ENCODE results near the gene ENHO. TPM values are rescaled to one million over a fixed set of nuclear protein-coding genes. Genes with fewer than 3 reads are reported as not detected.

Gene ENHO
- total and polyA plus RNA-seq, 2 experiments from 2014 or later, result 13.8 to 19.7 TPM

- Mint-ChIP-seq H3K36me3 (ENCODE audit: low read depth) (no peaks in the 10 kb centered on the region), H3K9me3 (no peaks in the 10 kb centered on the region), H3K4me1 (peaks cover 2% of the 10 kb centered on the region; the same call in 1 of the 3 replicates)
Measured at GRCh38 chr9:34503406-34503805, 19.4 kb downstream of the ENHO start.

More at GRCh38 chr9:34503406-34503805, 19.4 kb downstream of the ENHO start:
- ATAC-seq (no peak), DNase-seq (ENCODE audit: low spot score) (no peak)
- TF ChIP-seq STAT1 (IDR thresholded peaks at IDR 0.05; ENCODE audit: unreplicated experiment), result no peak
- TF ChIP-seq ETS1 (IDR thresholded peaks at IDR 0.05), result no peak
- no peak for TF ChIP-seq CREB1 (CRISPR knock-in tag; IDR thresholded peaks at IDR 0.05; ENCODE audit: low read depth)
- no peak for TF ChIP-seq EZH2phosphoT487 (IDR thresholded peaks at IDR 0.05; ENCODE audit: unreplicated experiment)
- no peak for TF ChIP-seq ZNF114 (CRISPR knock-in tag; IDR thresholded peaks at IDR 0.05)
- TF ChIP-seq POLR2AphosphoS5 (IDR thresholded peaks at IDR 0.05; ENCODE audit: low read depth), result no peak
- no peak for TF ChIP-seq REST (IDR thresholded peaks at IDR 0.05; ENCODE audit: unreplicated experiment)
- no peak for TF ChIP-seq EZH2 (IDR thresholded peaks at IDR 0.05; ENCODE audit: low read depth, unreplicated experiment)
- TF ChIP-seq JUNB (IDR thresholded peaks at IDR 0.05; ENCODE audit: unreplicated experiment), result no peak
- no peak for TF ChIP-seq ZNF331 (CRISPR knock-in tag; IDR thresholded peaks at IDR 0.05; ENCODE audit: low read depth)
- no peak for TF ChIP-seq NANOG (IDR thresholded peaks at IDR 0.05; ENCODE audit: borderline replicate concordance)
- no peak for TF ChIP-seq ZNF462 (CRISPR knock-in tag; IDR thresholded peaks at IDR 0.05)
- TF ChIP-seq CTCF (conservative IDR thresholded peaks at IDR 0.05; ENCODE audit: low read depth in 2 of 2), result no peak
- Mint-ChIP-seq H3K27me3 (ENCODE audit: insufficient read depth, low read depth, poor library complexity) (peaks cover 6% of the 10 kb centered on the region), H3K4me3 (no peak overlapping the region), H3K27ac (no peak overlapping the region)
- 0 out of 2 replicates have a peak, but pooled peaks cover 6% of the 10 kb centered on the region for H3K4me1 ChIP-seq (ENCODE audit: insufficient read depth)
- no peak overlapping the region for H3K4me3 ChIP-seq
- no peaks in the 10 kb centered on the region for H4K20me1 ChIP-seq (replicated peaks; ENCODE audit: insufficient read depth)
- H3F3A ChIP-seq (replicated peaks; ENCODE audit: low read depth), result no peaks in the 10 kb centered on the region
- no peak overlapping the region for H3K4me2 ChIP-seq
- H3K9me2 ChIP-seq (ENCODE audit: insufficient read depth), result no peaks in the 10 kb centered on the region
- no peak overlapping the region for H3K27ac ChIP-seq (ENCODE audit: low read depth)
- H3K79me2 ChIP-seq (replicated peaks; ENCODE audit: insufficient read depth), result no peaks in the 10 kb centered on the region
- no peak overlapping the region for H2AFZ ChIP-seq
- no peaks in the 10 kb centered on the region for H3K36me3 ChIP-seq (ENCODE audit: insufficient read depth)
- no peaks in the 10 kb centered on the region for H3K27me3 ChIP-seq (ENCODE audit: insufficient read depth)

Data from GM23338 (cell line).